AML-193 (cell line): ENCODE results near the gene NUDCD3.

ENCODE experiments used
- DNase-seq, 2 experiments: peaks; one replicate each; lab custom pipeline; 2025; lab: John Stamatoyannopoulos, UW

NUDCD3 gene

GRCh38 chr7:44382459-44383265, 107.8 kb downstream of the NUDCD3 start:
- DNase-seq, result no peak

- no peak for DNase-seq
Measured at GRCh38 chr7:44381494-44382220, 108.8 kb downstream of the NUDCD3 start.

GRCh38 chr7:44380831-44381493, 109.5 kb downstream of the NUDCD3 start:
- no peak for DNase-seq

- DNase-seq, result no peak
Measured at GRCh38 chr7:44380189-44380830, 110.1 kb downstream of the NUDCD3 start.

- DNase-seq, result no peak
Measured at GRCh38 chr7:44379366-44380188, 110.9 kb downstream of the NUDCD3 start.

GRCh38 chr7:44378744-44379143, 111.7 kb downstream of the NUDCD3 start:
- no peak for DNase-seq

- no peak for DNase-seq
Measured at GRCh38 chr7:44377681-44378421, 112.6 kb downstream of the NUDCD3 start.

- DNase-seq, result no peak
Measured at GRCh38 chr7:44377134-44377463, 113.4 kb downstream of the NUDCD3 start.

- DNase-seq, result no peak
Measured at GRCh38 chr7:44376429-44377133, 113.9 kb downstream of the NUDCD3 start.

- no peak for DNase-seq
Measured at GRCh38 chr7:44375926-44376342, 114.5 kb downstream of the NUDCD3 start.

GRCh38 chr7:44375236-44375699, 115.2 kb downstream of the NUDCD3 start:
- DNase-seq, result no peak

- no peak for DNase-seq
Measured at GRCh38 chr7:44374007-44374763, 116.3 kb downstream of the NUDCD3 start.

- no peak for DNase-seq
Measured at GRCh38 chr7:44373418-44373740, 117.1 kb downstream of the NUDCD3 start.

GRCh38 chr7:44372560-44373417, 117.7 kb downstream of the NUDCD3 start:
- no peak for DNase-seq

- no peak for DNase-seq
Measured at GRCh38 chr7:44368885-44369284, 121.6 kb downstream of the NUDCD3 start.

GRCh38 chr7:44368455-44368854, 122.0 kb downstream of the NUDCD3 start:
- DNase-seq, result no peak

GRCh38 chr7:44367475-44368043, 122.9 kb downstream of the NUDCD3 start:
- no peak for DNase-seq

- DNase-seq, result no peak
Measured at GRCh38 chr7:44366986-44367385, 123.5 kb downstream of the NUDCD3 start.
